Gastroesophageal sphincter (tissue), 4 donors: ENCODE results near the gene DNAJC12. TPM values are rescaled to one million over a fixed set of nuclear protein-coding genes. Genes with fewer than 3 reads are reported as not detected.

Experiments used
- ATAC-seq: fragments of 150-250 bp; one replicate; pipeline ENCODE4 v1.9.1; 2016; ENCODE audit warnings: mild to moderate bottlenecking, moderate library complexity
- H3K27ac ChIP-seq, 4 donors: fragments of 200-600 bp; sonication (generic) in 3 of 4; 1 replicate in 3 of 4; 2 replicates in 1 of 4; pipeline ENCODE4 v1.5.1; 2016 to 2019
- H3K27me3 ChIP-seq: fragments of 200-600 bp; sonication (generic); one replicate; pipeline ENCODE4 v1.5.1; 2019
- H3K36me3 ChIP-seq, 2 donors: fragments of 200-600 bp; sonication (generic); one replicate each; pipeline ENCODE4 v1.5.1; 2019; ENCODE audit warnings: control low read depth in 1 of 2
- H3K4me1 ChIP-seq, 3 donors: fragments of 200-600 bp; sonication (generic); 1 replicate in 2 of 3; 2 replicates in 1 of 3; pipeline ENCODE4 v1.5.1; 2016 to 2019; ENCODE audit warnings: control low read depth in 2 of 3
- H3K4me3 ChIP-seq, 2 donors: fragments of 200-600 bp; sonication (generic); one replicate each; pipeline ENCODE4 v1.5.1; 2019; ENCODE audit warnings: mild to moderate bottlenecking in 1 of 2, moderate library complexity in 1 of 2
- H3K9me3 ChIP-seq, 3 donors: fragments of 200-600 bp; sonication (generic); one replicate each; pipeline ENCODE4 v1.5.1; 2017 to 2019; ENCODE audit warnings: control low read depth in 2 of 3
- CTCF ChIP-seq, 4 experiments: fragments of 200-600 bp in 2 of 4; fragments of 450-650 bp in 2 of 4; sonication (generic) in 1 of 4; IDR thresholded peaks; one replicate each; pipeline ENCODE4 v1.5.1; 2017 to 2019; ENCODE audit warnings: antibody characterized with exemption in 4 of 4, mild to moderate bottlenecking in 2 of 4, moderate library complexity in 2 of 4
- EP300 ChIP-seq: sonication (generic); formaldehyde crosslinking; IDR thresholded peaks from one replicate; pipeline ENCODE4 v1.6.1; 2017; ENCODE audit warnings: antibody characterized with exemption, mild to moderate bottlenecking
- POLR2A ChIP-seq, 2 donors: fragments of 450-650 bp; IDR thresholded peaks; one replicate each; pipeline ENCODE4 v1.6.1; 2017; ENCODE audit warnings: antibody characterized with exemption in 2 of 2, mild to moderate bottlenecking in 2 of 2, moderate library complexity in 1 of 2
- POLR2AphosphoS5 ChIP-seq: sonication (generic); formaldehyde crosslinking; IDR thresholded peaks from one replicate; pipeline ENCODE4 v1.6.1; 2017; ENCODE audit warnings: antibody characterized with exemption
- WGBS, 2 donors: methylation state at CpG; one replicate each; pipeline ENCODE4 v1.1.5; 2018; ENCODE audit warnings: low coverage in 1 of 2; 5-methylcytosine and 5-hydroxymethylcytosine counted together
- total RNA-seq, 4 donors: library from RNA; depleted of rRNA; stranded (reverse); fragments of >200 nt; gene quantifications; one replicate each; pipeline ENCODE4 v1.1.0, GENCODE V29; 2016

DNAJC12 gene
- total RNA-seq, 4 donors from 2014 or later: 2.5 to 4.6 (median 3.3) TPM

- ATAC-seq: no peak
- TF ChIP-seq CTCF (IDR thresholded peaks at IDR 0.05): no peak
- WGBS, 2 donors: 74% methylated on average over 3 of the region's 3 CpGs
- H3K4me1 ChIP-seq: peaks cover 0 to 8% (median 0%) of the 10 kb centered on the region in 3 donors
- H3K9me3 ChIP-seq: no peaks in the 10 kb centered on the region
- no peaks in the 10 kb centered on the region for H3K27me3 ChIP-seq
- no peak overlapping the region for H3K27ac ChIP-seq
- no peaks in the 10 kb centered on the region for H3K36me3 ChIP-seq
- no peak overlapping the region for H3K4me3 ChIP-seq
Measured at GRCh38 chr10:67827811-67828210, 10.2 kb downstream of the DNAJC12 start.

- TF ChIP-seq CTCF (IDR thresholded peaks at IDR 0.05) (no peak), POLR2A (IDR thresholded peaks at IDR 0.05) (no peak), POLR2AphosphoS5 (no peak), EP300 (no peak)
- Histone ChIP-seq H3K27ac (no peak overlapping the region), H3K4me3 (no peak overlapping the region), H3K4me1 (no peaks in the 10 kb centered on the region), H3K9me3 (no peaks in the 10 kb centered on the region), H3K27me3 (no peaks in the 10 kb centered on the region), H3K36me3 (no peaks in the 10 kb centered on the region)
- 87% methylated on average over 3 of the region's 3 CpGs; no CpG with 5 or more reads in 1 of the 2 donors for WGBS, 2 donors
- ATAC-seq: no peak
Measured at GRCh38 chr10:67819768-67820204, 18.2 kb downstream of the DNAJC12 start.

DNA sequence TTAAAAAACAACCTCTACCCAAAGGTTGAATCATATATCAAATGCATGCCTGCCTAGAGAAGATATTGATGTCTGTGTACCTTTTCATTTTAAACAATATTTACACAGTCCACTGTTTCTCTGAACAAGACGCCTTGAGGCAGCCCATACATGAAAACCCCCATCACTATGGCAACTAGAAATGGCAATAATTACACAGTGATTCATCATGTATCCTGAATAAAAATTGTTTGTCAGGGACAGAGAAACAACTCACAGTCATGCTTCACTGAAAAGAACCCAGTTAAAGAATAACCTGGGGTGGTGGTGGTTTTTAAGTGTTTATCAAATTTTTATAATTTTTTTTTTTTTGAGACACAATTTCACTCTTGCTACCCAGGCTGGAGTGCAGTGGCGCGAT is 19.7 kb downstream of the DNAJC12 start:
- 27 to 83% methylated on average over 1 to 3 of the region's 3 CpGs for WGBS, 2 donors
- Histone ChIP-seq H3K27ac (no peak overlapping the region), H3K36me3 (no peaks in the 10 kb centered on the region), H3K4me3 (no peak overlapping the region), H3K9me3 (no peaks in the 10 kb centered on the region), H3K4me1 (no peaks in the 10 kb centered on the region), H3K27me3 (no peaks in the 10 kb centered on the region)
- ATAC-seq: no peak
- TF ChIP-seq POLR2A (IDR thresholded peaks at IDR 0.05): no peak
- TF ChIP-seq CTCF (IDR thresholded peaks at IDR 0.05): no peak
- TF ChIP-seq EP300: no peak
- no peak for TF ChIP-seq POLR2AphosphoS5

- H3K4me1 ChIP-seq: no peaks in the 10 kb centered on the region
- H3K36me3 ChIP-seq: no peaks in the 10 kb centered on the region
- no peaks in the 10 kb centered on the region for H3K27me3 ChIP-seq
- no peak overlapping the region for H3K4me3 ChIP-seq
- 50 to 90% methylated on average over 1 to 4 of the region's 4 CpGs for WGBS, 2 donors
- H3K27ac ChIP-seq: no peak overlapping the region
- H3K9me3 ChIP-seq: no peaks in the 10 kb centered on the region
- no peak for TF ChIP-seq EP300
- TF ChIP-seq POLR2AphosphoS5: no peak
- no peak for TF ChIP-seq POLR2A (IDR thresholded peaks at IDR 0.05)
- TF ChIP-seq CTCF (IDR thresholded peaks at IDR 0.05): no peak
- no peak for ATAC-seq
Measured at GRCh38 chr10:67816719-67817118, 21.3 kb downstream of the DNAJC12 start.

- no peak for TF ChIP-seq POLR2A (IDR thresholded peaks at IDR 0.05)
- no peak for TF ChIP-seq CTCF (IDR thresholded peaks at IDR 0.05)
- no peak for TF ChIP-seq EP300
- TF ChIP-seq POLR2AphosphoS5: no peak
- ATAC-seq: no peak
- H3K9me3 ChIP-seq: no peaks in the 10 kb centered on the region
- no peak overlapping the region for H3K4me3 ChIP-seq
- no peaks in the 10 kb centered on the region for H3K27me3 ChIP-seq
- H3K36me3 ChIP-seq: no peaks in the 10 kb centered on the region
- WGBS, 2 donors: 67 to 70% methylated on average over 4 of the region's 4 CpGs
- H3K27ac ChIP-seq: no peak overlapping the region
- H3K4me1 ChIP-seq: no peaks in the 10 kb centered on the region
Measured at GRCh38 chr10:67815571-67816059, 22.4 kb downstream of the DNAJC12 start.
